Limb (tissue), 2 donors: ENCODE measurements around the gene SLC26A1.
A peak's percentile ranks its signal among the peaks of the same experiment; 100 is the strongest.
"Not testable (repeated sequence)": the region's sequence is repeated elsewhere in the genome, so short reads cannot be mapped to it uniquely, and the experiment has no call there.

Experiments
- DNase-seq, 2 donors: peaks; one replicate each; pipeline ENCODE4 v3.0.0-alpha.2; 2016; ENCODE audit errors: extremely low spot score in 2 of 2

Gene SLC26A1

DNA sequence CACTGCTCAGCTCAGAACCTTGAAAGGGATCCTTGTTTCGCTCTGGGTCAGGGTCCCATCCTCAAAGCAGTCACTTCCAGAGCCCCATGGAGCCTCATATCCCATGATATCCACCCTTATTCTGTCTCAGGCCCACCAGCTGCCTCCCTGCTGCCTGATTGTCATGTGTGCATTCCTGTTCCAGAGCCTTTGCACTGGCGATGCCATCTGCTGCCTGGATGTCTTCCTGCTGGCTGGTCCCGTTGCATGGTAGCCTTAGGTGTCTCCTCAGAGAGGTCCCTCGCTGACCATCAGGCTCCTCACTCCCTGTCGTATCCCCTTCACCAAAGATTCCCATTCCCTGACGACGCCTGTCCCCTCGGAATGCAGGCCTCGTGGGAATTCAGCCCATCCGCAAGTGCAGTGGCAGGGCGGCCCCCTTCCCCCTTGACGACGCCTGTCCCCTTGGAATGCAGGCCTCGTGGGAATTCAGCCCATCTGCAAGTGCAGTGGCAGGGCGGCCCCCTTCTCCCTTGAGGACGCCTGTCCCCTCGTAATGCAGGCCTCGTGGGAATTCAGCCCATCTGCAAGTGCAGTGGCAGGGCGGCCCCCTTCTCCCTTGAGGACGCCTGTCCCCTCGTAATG, 6.1 kb upstream of the SLC26A1 start:
- not testable (repeated sequence) for DNase-seq

GRCh38 chr4:998096-998691, 5.0 kb upstream of the SLC26A1 start:
- DNase-seq, result no peak

GRCh38 chr4:997375-998071, 4.3 kb upstream of the SLC26A1 start:
- no peak for DNase-seq

GRCh38 chr4:996997-997374, 3.8 kb upstream of the SLC26A1 start:
- no peak for DNase-seq

DNA sequence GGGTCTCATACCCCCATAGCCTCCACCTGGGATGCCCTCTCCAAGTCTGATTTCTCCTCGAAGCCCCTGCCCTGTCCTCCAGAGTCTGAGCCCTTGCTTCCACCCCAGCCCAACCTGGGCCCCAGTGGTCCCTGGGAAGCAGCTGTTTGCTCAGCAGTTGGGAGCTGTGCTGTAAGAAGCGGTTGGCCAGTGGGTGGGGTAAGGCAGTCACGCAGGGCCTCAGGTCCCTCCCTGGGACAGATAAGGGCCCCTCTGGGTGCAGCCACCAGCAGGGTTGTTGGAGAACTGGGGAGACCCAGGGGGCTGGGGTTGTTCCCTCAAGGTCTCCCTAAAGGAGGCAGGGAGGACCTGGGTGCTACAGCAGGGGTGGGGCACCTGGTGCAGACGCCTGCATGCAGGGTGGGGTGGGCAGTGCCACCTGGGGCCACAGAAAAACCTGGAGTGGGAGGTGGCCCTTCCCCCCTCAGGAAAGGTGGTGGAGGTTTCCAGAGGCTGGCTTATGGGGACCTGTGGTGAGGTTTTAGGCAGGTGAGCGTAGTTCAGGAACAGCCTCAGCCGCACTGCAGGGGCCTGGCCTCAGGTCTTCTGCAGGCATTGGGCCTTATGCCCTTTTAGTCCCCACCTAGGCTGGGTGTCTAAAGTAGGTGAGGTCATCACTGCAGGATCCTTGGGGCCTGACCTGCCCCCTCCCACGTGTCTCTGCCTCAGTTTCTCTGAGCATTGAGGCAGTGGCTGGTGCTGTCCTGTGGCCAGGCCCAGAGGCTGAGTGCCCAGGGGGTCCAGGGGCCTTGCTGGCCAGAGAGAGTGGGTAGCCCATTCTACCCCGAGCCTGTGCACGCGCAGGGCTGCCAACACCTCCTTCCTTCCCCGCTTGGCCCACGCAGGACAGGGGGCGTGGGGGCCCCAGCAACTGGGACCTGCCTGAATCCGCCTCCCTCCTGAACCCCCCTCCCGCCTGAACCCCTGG, 3.1 kb upstream of the SLC26A1 start:
- no peak for DNase-seq

- no peak for DNase-seq
Observed at GRCh38 chr4:995311-996026, 2.3 kb upstream of the SLC26A1 start.

GRCh38 chr4:992297-993110, 700 bp downstream of the SLC26A1 start:
- DNase-seq, result no peak

GRCh38 chr4:991451-992296, 1.5 kb downstream of the SLC26A1 start:
- no peak for DNase-seq

GRCh38 chr4:990746-991367, 2.3 kb downstream of the SLC26A1 start:
- no peak for DNase-seq

- no peak for DNase-seq
Observed at GRCh38 chr4:989722-990471, 3.3 kb downstream of the SLC26A1 start.

GRCh38 chr4:988726-989721, 4.2 kb downstream of the SLC26A1 start:
- no peak for DNase-seq

DNA sequence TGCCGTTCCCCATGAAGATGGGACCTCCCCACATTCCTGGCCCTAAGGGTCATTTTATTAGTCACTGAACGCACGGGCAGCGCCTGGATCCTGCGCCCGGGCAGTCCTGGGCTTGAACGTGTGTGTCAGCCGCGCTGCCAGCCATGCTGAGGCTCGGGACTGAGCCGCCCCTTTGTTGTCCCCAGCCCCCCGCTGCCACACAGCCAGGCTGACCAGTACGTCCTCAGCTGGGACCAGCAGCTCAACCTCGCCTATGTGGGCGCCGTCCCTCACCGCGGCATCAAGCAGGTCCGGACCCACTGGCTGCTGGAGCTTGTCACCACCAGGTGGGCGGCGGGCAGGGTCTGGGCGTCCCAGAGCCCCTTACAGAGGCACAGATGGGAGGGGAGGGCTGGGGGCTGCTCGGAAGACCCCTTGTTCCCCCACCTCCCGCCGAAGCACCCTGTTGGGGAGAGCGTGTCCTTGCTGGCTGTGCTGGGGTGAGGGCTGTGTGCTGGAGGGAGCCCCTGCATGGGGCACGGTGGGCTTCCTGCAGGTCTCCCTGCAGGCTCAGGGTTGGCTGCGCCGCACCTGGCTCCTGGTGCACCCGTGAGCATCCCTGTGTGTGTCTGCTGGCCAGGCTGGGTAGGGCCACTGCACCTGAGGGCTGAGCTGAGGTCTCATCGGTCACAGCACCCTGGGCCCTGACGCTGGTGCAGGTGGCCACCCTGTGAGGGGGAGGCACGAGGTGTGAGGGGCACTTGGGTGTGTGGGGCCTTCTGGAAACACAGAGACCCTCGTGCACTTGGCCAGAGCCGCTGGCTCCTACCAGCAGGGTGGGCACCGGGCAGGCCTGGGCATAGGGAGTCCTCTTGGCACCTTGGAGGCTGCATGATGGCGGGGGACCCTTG, 5.3 kb downstream of the SLC26A1 start:
- DNase-seq, result no peak

DNA sequence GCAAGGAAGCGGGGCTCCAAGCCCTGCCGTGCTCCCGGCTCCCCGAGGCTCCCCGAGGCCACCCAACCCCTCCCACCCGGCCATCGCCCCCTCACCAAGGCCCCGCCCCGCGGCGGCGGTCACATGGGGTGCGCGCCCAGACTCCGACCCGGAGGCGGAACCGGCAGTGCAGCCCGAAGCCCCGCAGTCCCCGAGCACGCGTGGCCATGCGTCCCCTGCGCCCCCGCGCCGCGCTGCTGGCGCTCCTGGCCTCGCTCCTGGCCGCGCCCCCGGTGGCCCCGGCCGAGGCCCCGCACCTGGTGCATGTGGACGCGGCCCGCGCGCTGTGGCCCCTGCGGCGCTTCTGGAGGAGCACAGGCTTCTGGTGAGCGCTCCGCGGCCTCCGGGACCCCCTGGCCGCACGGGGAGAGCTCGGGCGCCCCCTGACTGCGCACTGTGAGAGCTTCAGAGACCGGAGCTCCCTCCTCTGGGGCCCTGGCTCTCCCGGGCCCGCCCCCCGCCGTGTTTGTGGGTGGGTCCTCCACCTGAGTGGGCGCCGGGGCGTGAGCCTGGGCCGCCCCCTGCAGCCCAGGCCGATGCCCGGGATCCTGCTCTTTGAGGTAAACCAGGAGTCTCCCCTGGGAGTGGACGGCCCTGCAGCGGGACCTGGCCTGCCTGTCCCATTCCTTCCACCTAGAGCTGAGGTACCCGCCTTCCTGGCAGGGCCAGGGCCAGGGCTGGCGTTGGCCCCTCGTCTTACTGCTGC, 6.2 kb downstream of the SLC26A1 start, which contains the start of gene IDUA:
Gene IDUA (plus strand): TSS at position 166 of the 745 bp plus-strand sequence. CDS start 41 bp downstream, at position 207.
- DNase-seq, result peak; percentile 44 to 86

DNA sequence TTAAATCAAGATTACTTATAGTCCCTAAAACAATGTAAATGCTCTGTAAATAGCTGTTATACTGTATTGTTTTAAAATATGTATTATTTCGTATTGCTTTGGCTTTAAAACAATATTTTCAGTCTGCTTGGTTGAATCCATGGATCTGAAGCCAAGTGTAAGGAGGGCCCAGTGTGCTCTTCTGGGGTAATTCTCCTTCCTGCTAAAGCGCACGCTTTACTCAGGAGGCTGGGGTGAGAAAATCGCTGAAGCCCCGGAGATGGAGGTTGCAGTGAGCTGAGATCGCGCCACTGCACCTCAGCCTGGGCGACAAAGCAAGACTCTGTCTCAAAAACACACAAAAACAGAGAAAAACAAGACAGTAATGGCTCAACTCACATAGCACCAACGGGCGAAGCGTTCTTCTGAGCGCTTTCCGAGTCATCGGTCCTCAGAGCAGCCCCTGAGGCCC, 6.8 kb downstream of the SLC26A1 start:
- no peak for DNase-seq
